Measurements from ENCODE around the gene HOATZ.

The HOATZ gene

DNA sequence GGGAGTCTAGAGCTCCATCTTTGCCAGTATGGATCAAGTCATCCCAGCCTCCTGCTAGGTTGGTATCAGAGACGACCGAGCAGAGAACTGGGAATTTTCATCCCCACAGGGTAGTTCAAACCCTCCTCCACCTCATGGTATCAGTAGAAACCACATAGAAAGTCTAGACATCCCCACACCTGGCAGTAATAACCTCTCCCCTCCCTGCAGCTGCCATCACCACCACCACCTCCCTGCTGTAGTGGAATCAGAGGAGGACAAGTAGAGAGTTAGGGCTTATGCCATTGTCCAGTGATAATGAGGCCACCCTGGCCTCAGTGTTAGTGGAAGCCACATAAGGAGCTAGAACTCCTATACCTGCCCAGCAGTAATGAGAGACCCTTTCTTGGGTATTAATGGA lies 36.7 kb upstream of the HOATZ start:
- Histone ChIP-seq H3K4me2 (ENCODE audit: low read length) (no peak overlapping the region), H3K4me3 (ENCODE audit: low read length) (no peak overlapping the region), H3K27ac (ENCODE audit: low read length) (no peak overlapping the region), H2AFZ (ENCODE audit: low read depth, low read length) (no peak overlapping the region), H3K27me3 (ENCODE audit: low read depth, low read length) (no peaks in the 10 kb centered on the region), H3K9me3 (ENCODE audit: insufficient read depth, low read length) (peaks cover 9% of the 10 kb centered on the region), H3K9ac (ENCODE audit: low read length) (no peak overlapping the region), H4K20me1 (ENCODE audit: insufficient read depth, low read length) (no peaks in the 10 kb centered on the region), H3K36me3 (replicated peaks; ENCODE audit: low read depth, low read length) (peaks cover 2% of the 10 kb centered on the region), H3K79me2 (ENCODE audit: low read length) (no peaks in the 10 kb centered on the region), H3K4me1 (ENCODE audit: low read length) (no peaks in the 10 kb centered on the region)
- TF ChIP-seq CTCF (IDR thresholded peaks at IDR 0.05; ENCODE audit: low read depth, low read length), result no peak
- TF ChIP-seq EZH2phosphoT487 (IDR thresholded peaks at IDR 0.05; ENCODE audit: low read depth), result no peak

GRCh38 chr11:111479666-111480065 lies 34.9 kb upstream of the HOATZ start:
- Histone ChIP-seq H4K20me1 (ENCODE audit: insufficient read depth, low read length) (no peaks in the 10 kb centered on the region), H3K27me3 (ENCODE audit: low read depth, low read length) (no peaks in the 10 kb centered on the region), H2AFZ (ENCODE audit: low read depth, low read length) (no peak overlapping the region), H3K79me2 (ENCODE audit: low read length) (no peaks in the 10 kb centered on the region), H3K9ac (ENCODE audit: low read length) (no peak overlapping the region), H3K36me3 (replicated peaks; ENCODE audit: low read depth, low read length) (peaks cover 5% of the 10 kb centered on the region), H3K4me1 (ENCODE audit: low read length) (no peaks in the 10 kb centered on the region), H3K4me2 (ENCODE audit: low read length) (no peak overlapping the region), H3K27ac (ENCODE audit: low read length) (no peak overlapping the region), H3K9me3 (ENCODE audit: insufficient read depth, low read length) (peaks cover 25% of the 10 kb centered on the region), H3K4me3 (ENCODE audit: low read length) (no peak overlapping the region)
- TF ChIP-seq EZH2phosphoT487 (IDR thresholded peaks at IDR 0.05; ENCODE audit: low read depth), result no peak
- TF ChIP-seq CTCF (IDR thresholded peaks at IDR 0.05; ENCODE audit: low read depth, low read length), result no peak

GRCh38 chr11:111483431-111483830 lies 31.1 kb upstream of the HOATZ start:
- H3K4me3 ChIP-seq (ENCODE audit: low read length), result no peak overlapping the region
- H3K4me1 ChIP-seq (ENCODE audit: low read length), result no peaks in the 10 kb centered on the region
- no peak overlapping the region for H2AFZ ChIP-seq (ENCODE audit: low read depth, low read length)
- H3K36me3 ChIP-seq (replicated peaks; ENCODE audit: low read depth, low read length), result peaks cover 5% of the 10 kb centered on the region
- no peak overlapping the region for H3K27ac ChIP-seq (ENCODE audit: low read length)
- no peaks in the 10 kb centered on the region for H4K20me1 ChIP-seq (ENCODE audit: insufficient read depth, low read length)
- TF ChIP-seq CTCF (IDR thresholded peaks at IDR 0.05; ENCODE audit: low read depth, low read length) (no peak), EZH2phosphoT487 (IDR thresholded peaks at IDR 0.05; ENCODE audit: low read depth) (no peak)
- no peaks in the 10 kb centered on the region for H3K27me3 ChIP-seq (ENCODE audit: low read depth, low read length)
- H3K4me2 ChIP-seq (ENCODE audit: low read length), result no peak overlapping the region
- peaks cover 25% of the 10 kb centered on the region for H3K9me3 ChIP-seq (ENCODE audit: insufficient read depth, low read length)
- H3K9ac ChIP-seq (ENCODE audit: low read length), result no peak overlapping the region
- H3K79me2 ChIP-seq (ENCODE audit: low read length), result no peaks in the 10 kb centered on the region

GRCh38 chr11:111490496-111490895 lies 24.1 kb upstream of the HOATZ start:
- Histone ChIP-seq H3K27me3 (ENCODE audit: low read depth, low read length) (0 out of 2 replicates have a peak, but pooled peaks cover 2% of the 10 kb centered on the region), H3K36me3 (replicated peaks; ENCODE audit: low read depth, low read length) (no peaks in the 10 kb centered on the region), H2AFZ (ENCODE audit: low read depth, low read length) (no peak overlapping the region), H4K20me1 (ENCODE audit: insufficient read depth, low read length) (no peaks in the 10 kb centered on the region), H3K27ac (ENCODE audit: low read length) (no peak overlapping the region), H3K4me3 (ENCODE audit: low read length) (no peak overlapping the region), H3K4me1 (ENCODE audit: low read length) (no peaks in the 10 kb centered on the region), H3K4me2 (ENCODE audit: low read length) (no peak overlapping the region), H3K9me3 (ENCODE audit: insufficient read depth, low read length) (no peaks in the 10 kb centered on the region), H3K9ac (ENCODE audit: low read length) (no peak overlapping the region), H3K79me2 (ENCODE audit: low read length) (no peaks in the 10 kb centered on the region)
- no peak for TF ChIP-seq EZH2phosphoT487 (IDR thresholded peaks at IDR 0.05; ENCODE audit: low read depth)
- TF ChIP-seq CTCF (IDR thresholded peaks at IDR 0.05; ENCODE audit: low read depth, low read length), result no peak
